ENCODE results near the gene EPB41L2.

The EPB41L2 gene

GRCh38 chr6:131048459-131048858, 14.6 kb downstream of the EPB41L2 start:
- no peak for DNase-seq (ENCODE audit: extremely low read depth, insufficient read length)
- Histone ChIP-seq H3K27me3 (replicated peaks; ENCODE audit: control insufficient read depth, insufficient read depth, low read length) (no peaks in the 10 kb centered on the region), H3K36me3 (ENCODE audit: control insufficient read depth, insufficient read depth, low read length) (no peaks in the 10 kb centered on the region), H3K4me3 (replicated peaks; ENCODE audit: low read depth, low read length) (no peak overlapping the region)
- TF ChIP-seq, protein P1, sequence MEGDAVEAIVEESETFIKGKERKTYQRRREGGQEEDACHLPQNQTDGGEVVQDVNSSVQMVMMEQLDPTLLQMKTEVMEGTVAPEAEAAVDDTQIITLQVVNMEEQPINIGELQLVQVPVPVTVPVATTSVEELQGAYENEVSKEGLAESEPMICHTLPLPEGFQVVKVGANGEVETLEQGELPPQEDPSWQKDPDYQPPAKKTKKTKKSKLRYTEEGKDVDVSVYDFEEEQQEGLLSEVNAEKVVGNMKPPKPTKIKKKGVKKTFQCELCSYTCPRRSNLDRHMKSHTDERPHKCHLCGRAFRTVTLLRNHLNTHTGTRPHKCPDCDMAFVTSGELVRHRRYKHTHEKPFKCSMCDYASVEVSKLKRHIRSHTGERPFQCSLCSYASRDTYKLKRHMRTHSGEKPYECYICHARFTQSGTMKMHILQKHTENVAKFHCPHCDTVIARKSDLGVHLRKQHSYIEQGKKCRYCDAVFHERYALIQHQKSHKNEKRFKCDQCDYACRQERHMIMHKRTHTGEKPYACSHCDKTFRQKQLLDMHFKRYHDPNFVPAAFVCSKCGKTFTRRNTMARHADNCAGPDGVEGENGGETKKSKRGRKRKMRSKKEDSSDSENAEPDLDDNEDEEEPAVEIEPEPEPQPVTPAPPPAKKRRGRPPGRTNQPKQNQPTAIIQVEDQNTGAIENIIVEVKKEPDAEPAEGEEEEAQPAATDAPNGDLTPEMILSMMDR (IDR thresholded peaks at IDR 0.05; ENCODE audit: insufficient read depth, low read length, poor library complexity, severe bottlenecking): no peak

GRCh38 chr6:131045139-131045538, 17.9 kb downstream of the EPB41L2 start:
- no peaks in the 10 kb centered on the region for H3K36me3 ChIP-seq (ENCODE audit: control insufficient read depth, insufficient read depth, low read length)
- TF ChIP-seq, protein P1 (IDR thresholded peaks at IDR 0.05; ENCODE audit: insufficient read depth, low read length, poor library complexity, severe bottlenecking): no peak

DNA sequence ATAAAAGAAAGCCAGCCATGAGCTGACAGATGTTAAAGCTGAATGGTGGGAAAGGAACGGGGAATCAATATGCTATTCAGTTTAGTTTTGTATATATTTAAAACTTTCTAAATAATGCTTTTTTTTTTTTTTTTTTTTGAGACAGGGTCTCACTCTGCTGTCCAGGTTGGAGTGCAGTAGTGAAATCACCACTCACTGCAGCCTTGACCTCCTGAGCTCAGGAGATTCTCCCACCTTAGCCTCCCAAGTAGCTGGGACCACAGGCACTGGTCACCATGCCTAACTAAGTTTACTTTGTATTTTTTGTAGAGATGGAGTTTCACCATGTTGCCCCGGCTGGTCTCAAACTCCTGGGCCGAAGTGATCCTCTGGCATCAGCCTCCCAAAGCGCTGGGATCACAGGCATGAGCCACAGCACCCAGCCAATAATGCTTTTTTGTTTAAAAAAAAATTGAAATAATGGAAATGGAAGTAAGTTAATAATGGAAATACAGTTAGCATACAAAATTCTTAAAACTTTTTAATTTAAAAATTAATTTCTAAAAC, 19.1 kb downstream of the EPB41L2 start:
- TF ChIP-seq, protein P1 (IDR thresholded peaks at IDR 0.05; ENCODE audit: insufficient read depth, low read length, poor library complexity, severe bottlenecking): no peak
- no peaks in the 10 kb centered on the region for H3K36me3 ChIP-seq (ENCODE audit: control insufficient read depth, insufficient read depth, low read length)

More at GRCh38 chr6:131045139-131045538, 17.9 kb downstream of the EPB41L2 start:
- no peak for DNase-seq (ENCODE audit: extremely low read depth, insufficient read length)
- Histone ChIP-seq H3K4me3 (replicated peaks; ENCODE audit: low read depth, low read length) (no peak overlapping the region), H3K27me3 (replicated peaks; ENCODE audit: control insufficient read depth, insufficient read depth, low read length) (no peaks in the 10 kb centered on the region)

GRCh38 chr6:131042664-131043063, 20.4 kb downstream of the EPB41L2 start:
- H3K4me3 ChIP-seq (replicated peaks; ENCODE audit: low read depth, low read length): no peak overlapping the region
- TF ChIP-seq, protein P1 (IDR thresholded peaks at IDR 0.05; ENCODE audit: insufficient read depth, low read length, poor library complexity, severe bottlenecking): no peak
- DNase-seq (ENCODE audit: extremely low read depth, insufficient read length): no peak
- no peaks in the 10 kb centered on the region for H3K36me3 ChIP-seq (ENCODE audit: control insufficient read depth, insufficient read depth, low read length)
- no peaks in the 10 kb centered on the region for H3K27me3 ChIP-seq (replicated peaks; ENCODE audit: control insufficient read depth, insufficient read depth, low read length)

More for the DNA sequence above, 19.1 kb downstream of the EPB41L2 start:
- no peak for DNase-seq (ENCODE audit: extremely low read depth, insufficient read length)
- H3K4me3 ChIP-seq (replicated peaks; ENCODE audit: low read depth, low read length): no peak overlapping the region
- H3K27me3 ChIP-seq (replicated peaks; ENCODE audit: control insufficient read depth, insufficient read depth, low read length): no peaks in the 10 kb centered on the region

DNA sequence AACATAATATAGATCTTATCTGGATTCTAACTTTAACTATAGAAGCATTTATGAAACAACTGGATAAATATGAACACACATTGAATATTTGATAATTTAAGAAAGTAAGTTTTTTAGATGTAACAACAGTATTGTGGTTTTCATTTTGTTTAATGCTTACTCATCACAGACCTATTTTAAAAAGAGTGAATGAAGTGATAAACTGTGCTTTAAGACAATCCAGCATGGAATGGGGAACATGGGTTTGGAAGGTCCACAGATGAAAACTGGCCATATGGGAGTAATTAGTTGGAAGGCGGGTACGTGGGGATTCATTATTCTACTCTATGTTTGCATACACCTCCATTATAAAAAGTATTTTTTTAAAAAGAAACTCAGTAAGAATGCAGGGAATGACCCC, 21.2 kb downstream of the EPB41L2 start:
- no peak for DNase-seq (ENCODE audit: extremely low read depth, insufficient read length)
- TF ChIP-seq, protein P1 (IDR thresholded peaks at IDR 0.05; ENCODE audit: insufficient read depth, low read length, poor library complexity, severe bottlenecking): no peak
- no peaks in the 10 kb centered on the region for H3K27me3 ChIP-seq (replicated peaks; ENCODE audit: control insufficient read depth, insufficient read depth, low read length)
- no peaks in the 10 kb centered on the region for H3K36me3 ChIP-seq (ENCODE audit: control insufficient read depth, insufficient read depth, low read length)
- no peak overlapping the region for H3K4me3 ChIP-seq (replicated peaks; ENCODE audit: low read depth, low read length)

DNA sequence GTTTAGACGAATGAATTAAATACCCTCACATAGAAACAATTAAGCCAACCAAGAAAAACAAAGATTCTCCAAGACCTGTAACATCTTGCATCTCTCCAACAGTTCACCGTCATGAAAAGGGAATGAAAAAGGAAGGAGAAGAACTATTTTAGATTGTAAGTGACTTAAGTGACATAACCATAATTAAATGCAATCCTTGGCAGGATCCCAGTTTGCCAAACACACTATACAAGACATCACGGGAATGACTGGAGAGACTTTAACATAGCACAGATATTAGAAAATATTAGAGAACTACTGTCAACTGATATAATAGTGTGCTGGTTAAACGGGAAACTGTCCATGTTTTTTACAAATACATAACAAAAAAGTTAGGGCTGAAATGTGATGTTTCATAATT, 22.2 kb downstream of the EPB41L2 start:
- Histone ChIP-seq H3K27me3 (replicated peaks; ENCODE audit: control insufficient read depth, insufficient read depth, low read length) (no peaks in the 10 kb centered on the region), H3K36me3 (ENCODE audit: control insufficient read depth, insufficient read depth, low read length) (no peaks in the 10 kb centered on the region), H3K4me3 (replicated peaks; ENCODE audit: low read depth, low read length) (no peak overlapping the region)
- TF ChIP-seq, protein P1 (IDR thresholded peaks at IDR 0.05; ENCODE audit: insufficient read depth, low read length, poor library complexity, severe bottlenecking): no peak
- no peak for DNase-seq (ENCODE audit: extremely low read depth, insufficient read length)

Data from GM06990 (cell line).